Brain microvascular endothelial cell (primary cell): ENCODE results near the gene TAC3.
"Not testable (repeated sequence)": the region's sequence is repeated elsewhere in the genome, so short reads cannot be mapped to it uniquely, and the experiment has no call there.

Source experiments
- DNase-seq: peaks from one replicate; pipeline ENCODE4 v3.0.0-alpha.2; 2020
- H3K27ac ChIP-seq: fragments of 250-450 bp; sonication (Bioruptor Pico); 2 replicates; pipeline ENCODE4 v1.5.1; 2020; ENCODE audit warnings: mild to moderate bottlenecking, moderate library complexity
- H3K27me3 ChIP-seq: fragments of 250-450 bp; sonication (Bioruptor Pico); replicated peaks from 2 replicates; pipeline ENCODE4 v1.5.1; 2020; ENCODE audit warnings: mild to moderate bottlenecking
- H3K36me3 ChIP-seq: fragments of 250-450 bp; sonication (Bioruptor Pico); replicated peaks from 2 replicates; pipeline ENCODE4 v1.5.1; 2020; ENCODE audit warnings: mild to moderate bottlenecking
- H3K4me3 ChIP-seq: 2 replicates; pipeline ENCODE4 v1.5.1; 2011; ENCODE audit warnings: low read depth, mild to moderate bottlenecking, control low read depth, low read length, moderate library complexity
- CTCF ChIP-seq: IDR thresholded peaks from 2 replicates; pipeline ENCODE4 v1.5.1; 2011; ENCODE audit warnings: low read depth, mild to moderate bottlenecking, moderate library complexity, low read length, control low read depth, inconsistent platforms; ENCODE audit errors: missing control alignments
- in situ Hi-C: cut with HindIII; loops from 2 replicates; pipeline ENCODE4 v1.10.0; 2017; ENCODE audit warnings: low sequenced_read_pairs, low pct_ligation_motif_present

TAC3 gene

GRCh38 chr12:57016348-57016747 is at the start of gene TAC3:
Gene TAC3 (minus strand): TSS chr12:57016529. CDS start chr12:57015797, 732 bp downstream.
- no peak for TF ChIP-seq CTCF
- Histone ChIP-seq H3K4me3 (no peak within 1 kb of the TSS), H3K27ac (no peak within 1 kb of the TSS), H3K36me3 (no peaks in the 10 kb centered on the region), H3K27me3 (peaks cover 23% of the 10 kb centered on the region)
- no peak for DNase-seq
- in situ Hi-C loops, result no loop called here

DNA sequence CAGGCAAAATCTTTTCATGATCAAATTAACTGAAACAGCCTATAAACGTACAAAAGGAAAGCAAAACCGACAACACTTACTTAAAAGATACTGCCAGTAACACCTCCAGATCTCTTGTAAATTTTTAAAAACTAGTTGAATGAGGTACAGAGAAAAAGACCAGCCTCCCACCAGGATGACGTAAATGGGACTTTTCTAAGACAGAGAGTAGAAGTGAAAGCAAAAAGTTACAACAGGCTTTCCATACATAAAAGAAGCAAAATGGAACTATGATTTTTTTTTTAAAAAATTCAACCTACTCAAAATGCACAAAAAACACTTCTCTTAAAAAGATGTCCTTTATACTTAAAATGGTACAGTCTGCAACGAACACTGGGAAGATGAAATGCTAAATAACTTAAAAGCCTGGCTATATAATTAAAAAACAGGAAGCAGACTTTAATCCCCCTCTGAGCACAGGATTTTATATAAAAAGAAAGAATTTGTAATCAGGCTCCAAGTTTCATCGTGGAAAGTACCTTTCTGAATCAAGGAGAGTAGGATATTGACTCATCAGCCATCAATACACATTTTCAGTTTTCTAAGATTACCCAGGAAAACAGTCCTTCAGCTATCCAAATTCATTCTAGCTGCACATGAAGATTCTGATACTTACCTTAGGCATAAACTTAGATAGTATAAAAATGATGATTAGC is 47.8 kb upstream of the TAC3 start:
- H3K27ac ChIP-seq, result no peak overlapping the region
- no peak for DNase-seq
- in situ Hi-C loops, result no loop called here

DNA sequence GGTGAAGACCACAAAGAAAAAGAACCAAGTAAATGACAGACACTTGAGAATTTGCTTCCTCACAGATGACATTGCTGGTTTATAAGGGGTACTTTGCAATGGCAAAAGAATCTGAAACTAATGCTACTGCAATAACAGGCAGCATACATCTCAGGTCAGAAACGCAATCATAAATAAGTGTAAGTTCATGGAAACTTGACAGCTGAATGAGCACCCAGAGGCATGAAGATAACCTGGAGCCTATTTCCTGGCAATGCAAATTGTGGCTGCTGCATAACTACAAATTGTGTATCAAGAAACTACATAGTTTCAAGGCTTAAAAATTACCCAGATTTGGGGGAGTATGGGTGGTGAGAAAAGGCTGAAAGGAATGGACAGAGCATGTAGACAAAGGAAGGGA is 42.1 kb upstream of the TAC3 start:
- Histone ChIP-seq H3K4me3 (no peak overlapping the region), H3K27ac (no peak overlapping the region), H3K27me3 (no peaks in the 10 kb centered on the region), H3K36me3 (no peaks in the 10 kb centered on the region)
- no peak for TF ChIP-seq CTCF
- in situ Hi-C loops, result no loop called here
- no peak for DNase-seq

More for the DNA sequence above, 47.8 kb upstream of the TAC3 start:
- Histone ChIP-seq H3K36me3 (no peaks in the 10 kb centered on the region), H3K4me3 (no peak overlapping the region), H3K27me3 (no peaks in the 10 kb centered on the region)
- no peak for TF ChIP-seq CTCF

- in situ Hi-C loops, result no loop called here
- DNase-seq, result no peak
Measured at GRCh38 chr12:57057067-57057751, 40.9 kb upstream of the TAC3 start.

DNA sequence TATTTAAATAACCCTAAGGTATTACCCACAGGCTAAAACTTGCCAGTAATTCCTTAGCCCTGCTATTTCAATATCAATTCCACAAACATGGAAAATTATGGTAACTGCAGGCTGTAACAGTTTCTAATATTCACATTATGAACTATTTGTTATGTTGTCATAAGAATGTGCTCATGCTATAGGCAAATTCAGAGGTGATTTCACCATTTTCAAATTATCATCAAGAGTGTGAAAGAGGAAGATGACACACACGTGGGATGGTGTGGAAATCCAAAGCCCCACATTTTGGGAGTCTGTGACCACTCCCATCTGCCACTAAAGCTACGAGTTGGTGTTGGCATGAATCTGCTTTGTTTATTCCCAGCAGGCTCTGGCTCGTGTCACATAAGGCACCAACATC is 39.5 kb upstream of the TAC3 start:
- Histone ChIP-seq H3K36me3 (no peaks in the 10 kb centered on the region), H3K4me3 (no peak overlapping the region), H3K27me3 (no peaks in the 10 kb centered on the region), H3K27ac (no peak overlapping the region)
- in situ Hi-C loops, result no loop called here
- no peak for TF ChIP-seq CTCF
- no peak for DNase-seq

More at GRCh38 chr12:57057067-57057751, 40.9 kb upstream of the TAC3 start:
- no peak overlapping the region for H3K27ac ChIP-seq
- H3K4me3 ChIP-seq, result no peak overlapping the region
- H3K27me3 ChIP-seq, result no peaks in the 10 kb centered on the region
- TF ChIP-seq CTCF, result no peak
- H3K36me3 ChIP-seq, result no peaks in the 10 kb centered on the region

- H3K4me3 ChIP-seq, DNase-seq, H3K27me3 ChIP-seq, in situ Hi-C loops, H3K27ac ChIP-seq, H3K36me3 ChIP-seq: not testable (repeated sequence)
Measured at GRCh38 chr12:57053901-57054300, 37.6 kb upstream of the TAC3 start.

DNA sequence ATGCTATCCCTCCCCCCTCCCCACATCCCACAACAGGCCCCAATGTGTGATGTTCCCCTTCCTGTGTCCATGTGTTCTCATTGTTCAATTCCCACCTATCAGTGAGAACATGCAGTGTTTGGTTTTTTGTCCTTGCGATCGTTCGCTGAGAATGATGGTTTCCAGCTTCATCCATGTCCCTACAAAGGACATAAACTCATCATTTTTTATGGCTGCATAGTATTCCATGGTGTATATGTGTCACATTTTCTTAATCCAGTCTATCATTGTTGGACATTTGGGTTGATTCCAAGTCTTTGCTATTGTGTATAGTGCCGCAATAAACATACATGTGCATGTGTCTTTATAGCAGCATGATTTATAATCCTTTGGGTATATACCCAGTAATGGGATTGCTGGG is 36.8 kb upstream of the TAC3 start:
- DNase-seq, H3K4me3 ChIP-seq, H3K27ac ChIP-seq, H3K36me3 ChIP-seq, in situ Hi-C loops, H3K27me3 ChIP-seq: not testable (repeated sequence)
